ENCODE results near the gene SEMA4D. TPM values are rescaled to one million over a fixed set of nuclear protein-coding genes. Genes with fewer than 3 reads are reported as not detected.
A peak's percentile ranks its signal among the peaks of the same experiment; 100 is the strongest.

Gene SEMA4D
- total RNA-seq, 1 experiment from 2014 or later: 4.8 TPM

- DNase-seq (ENCODE audit: low spot score): no peak
These were observed 52.8 kb downstream of the SEMA4D start for GRCh38 chr9:89444925-89445765.

- DNase-seq (ENCODE audit: low spot score): no peak
These were observed 53.6 kb downstream of the SEMA4D start for GRCh38 chr9:89444274-89444673.

- DNase-seq (ENCODE audit: low spot score): no peak
These were observed 54.7 kb downstream of the SEMA4D start for GRCh38 chr9:89442981-89443814.

- DNase-seq (ENCODE audit: low spot score): no peak
These were observed 55.4 kb downstream of the SEMA4D start for GRCh38 chr9:89442501-89442978.

- no peak for DNase-seq (ENCODE audit: low spot score)
These were observed 55.9 kb downstream of the SEMA4D start for GRCh38 chr9:89441986-89442385.

GRCh38 chr9:89441655-89441970 lies 56.3 kb downstream of the SEMA4D start:
- DNase-seq (ENCODE audit: low spot score): no peak

GRCh38 chr9:89440951-89441654 lies 56.8 kb downstream of the SEMA4D start:
- no peak for DNase-seq (ENCODE audit: low spot score)

- no peak for DNase-seq (ENCODE audit: low spot score)
These were observed 57.4 kb downstream of the SEMA4D start for GRCh38 chr9:89440548-89440947.

GRCh38 chr9:89440046-89440445 lies 57.9 kb downstream of the SEMA4D start:
- DNase-seq (ENCODE audit: low spot score): no peak

- no peak for DNase-seq (ENCODE audit: low spot score)
These were observed 58.3 kb downstream of the SEMA4D start for GRCh38 chr9:89439571-89439970.

- DNase-seq (ENCODE audit: low spot score): no peak
These were observed 59.7 kb downstream of the SEMA4D start for GRCh38 chr9:89438194-89438593.

- DNase-seq (ENCODE audit: low spot score): no peak
These were observed 60.1 kb downstream of the SEMA4D start for GRCh38 chr9:89437772-89438171.

GRCh38 chr9:89436963-89437625 lies 60.8 kb downstream of the SEMA4D start:
- no peak for DNase-seq (ENCODE audit: low spot score)

GRCh38 chr9:89436326-89436725 lies 61.6 kb downstream of the SEMA4D start:
- DNase-seq (ENCODE audit: low spot score): no peak

GRCh38 chr9:89435071-89435823 lies 62.7 kb downstream of the SEMA4D start:
- DNase-seq (ENCODE audit: low spot score): no peak

- DNase-seq (ENCODE audit: low spot score): no peak
These were observed 63.3 kb downstream of the SEMA4D start for GRCh38 chr9:89434636-89435035.

- peak; percentile 47 for DNase-seq (ENCODE audit: low spot score)
These were observed 64.1 kb downstream of the SEMA4D start for GRCh38 chr9:89433826-89434225.

- DNase-seq (ENCODE audit: low spot score): no peak
These were observed 64.9 kb downstream of the SEMA4D start for GRCh38 chr9:89432986-89433530.

- no peak for DNase-seq (ENCODE audit: low spot score)
These were observed 65.8 kb downstream of the SEMA4D start for GRCh38 chr9:89431930-89432725.

GRCh38 chr9:89430995-89431394 lies 66.9 kb downstream of the SEMA4D start:
- DNase-seq (ENCODE audit: low spot score): no peak

All from H4 (cell line).